ENCODE results near the gene OSBPL10. TPM values are rescaled to one million over a fixed set of nuclear protein-coding genes. Genes with fewer than 3 reads are reported as not detected.

OSBPL10 gene
- total RNA-seq, 4 donors from 2014 or later = 30.0 to 49.7 (median 43.7) TPM

- Histone ChIP-seq H3K27ac (no peak overlapping the region), H3K4me1 (no peaks in the 10 kb centered on the region), H3K4me3 (no peak overlapping the region), H3K9me3 (no peaks in the 10 kb centered on the region), H3K36me3 (no peaks in the 10 kb centered on the region), H3K27me3 (no peaks in the 10 kb centered on the region)
- no peak for DNase-seq
- no peak for TF ChIP-seq CTCF (IDR thresholded peaks at IDR 0.05)
- intact Hi-C loops (cut with DNase I; ENCODE audit: low total_unique reads) = no loop called here
Observed at GRCh38 chr3:31710123-31710803, 270.8 kb downstream of the OSBPL10 start.

- Histone ChIP-seq H3K27me3 (no peaks in the 10 kb centered on the region), H3K36me3 (no peaks in the 10 kb centered on the region), H3K4me1 (peaks cover 0 to 4% of the 10 kb centered on the region in 2 donors), H3K27ac (no peak overlapping the region), H3K9me3 (no peaks in the 10 kb centered on the region), H3K4me3 (no peak overlapping the region)
- no peak for DNase-seq
- no peak for TF ChIP-seq POLR2A (IDR thresholded peaks at IDR 0.05)
- no peak for TF ChIP-seq CTCF (IDR thresholded peaks at IDR 0.05)
- intact Hi-C loops (cut with DNase I; ENCODE audit: low total_unique reads) = no loop called here
Observed at GRCh38 chr3:31709526-31709925, 271.5 kb downstream of the OSBPL10 start.

DNA sequence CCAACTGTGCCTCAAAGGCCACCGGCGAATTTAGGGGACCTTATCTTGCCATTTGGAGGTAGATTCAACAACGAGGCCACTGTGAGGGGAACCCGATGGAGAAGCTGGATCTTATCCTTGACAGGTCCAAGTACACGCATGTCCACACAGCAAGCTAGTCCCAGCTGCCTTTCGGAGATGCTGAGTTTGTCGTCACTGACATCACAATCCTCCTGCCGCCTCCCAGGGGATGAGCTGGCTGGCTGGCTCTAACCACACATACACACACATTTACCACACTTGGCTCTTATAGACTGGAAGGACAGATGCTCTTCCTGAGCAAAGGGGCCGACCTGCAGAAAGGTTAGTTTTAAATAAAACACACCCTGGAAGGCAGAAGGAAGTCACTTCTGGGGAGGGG is 272.1 kb downstream of the OSBPL10 start:
- Histone ChIP-seq H3K9me3 (no peaks in the 10 kb centered on the region), H3K4me1 (peaks cover 0 to 4% of the 10 kb centered on the region in 2 donors), H3K4me3 (no peak overlapping the region), H3K27me3 (no peaks in the 10 kb centered on the region), H3K27ac (no peak overlapping the region), H3K36me3 (no peaks in the 10 kb centered on the region)
- DNase-seq = no peak
- intact Hi-C loops (cut with DNase I; ENCODE audit: low total_unique reads) = no loop called here
- no peak for TF ChIP-seq CTCF (IDR thresholded peaks at IDR 0.05)
- TF ChIP-seq POLR2A (IDR thresholded peaks at IDR 0.05) = no peak

DNA sequence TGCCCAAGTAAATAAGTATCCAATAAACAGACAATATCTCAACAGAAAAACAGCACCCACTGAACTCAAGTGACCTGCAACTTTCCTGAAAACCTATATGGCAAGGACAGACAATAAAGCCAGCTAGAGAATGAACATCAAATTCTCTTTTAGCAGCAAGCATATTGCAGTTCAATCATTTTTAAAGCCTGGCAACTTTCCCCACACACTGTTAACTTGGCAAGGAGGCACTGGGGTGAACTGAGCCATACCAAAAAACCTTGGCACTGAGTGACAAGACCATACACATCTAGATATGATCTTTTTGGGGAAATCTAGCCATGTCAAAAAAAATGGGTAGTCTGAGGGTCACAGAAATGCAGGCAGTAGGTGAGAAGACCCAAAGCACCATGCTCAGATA is 273.8 kb downstream of the OSBPL10 start:
- intact Hi-C loops (cut with DNase I; ENCODE audit: low total_unique reads) = no loop called here
- no peak overlapping the region for H3K27ac ChIP-seq
- no peaks in the 10 kb centered on the region for H3K9me3 ChIP-seq
- no peak for DNase-seq
- no peak overlapping the region for H3K4me3 ChIP-seq
- TF ChIP-seq POLR2A (IDR thresholded peaks at IDR 0.05) = no peak
- TF ChIP-seq CTCF (IDR thresholded peaks at IDR 0.05) = no peak
- no peaks in the 10 kb centered on the region for H3K27me3 ChIP-seq
- H3K4me1 ChIP-seq = peaks cover 0 to 4% of the 10 kb centered on the region in 2 donors
- no peaks in the 10 kb centered on the region for H3K36me3 ChIP-seq

GRCh38 chr3:31705736-31706135 is 275.3 kb downstream of the OSBPL10 start:
- H3K4me1 ChIP-seq = peaks cover 0 to 4% of the 10 kb centered on the region in 2 donors
- H3K36me3 ChIP-seq = no peaks in the 10 kb centered on the region
- no peak overlapping the region for H3K4me3 ChIP-seq
- TF ChIP-seq CTCF (IDR thresholded peaks at IDR 0.05) = no peak
- no peak for TF ChIP-seq POLR2A (IDR thresholded peaks at IDR 0.05)
- no peaks in the 10 kb centered on the region for H3K9me3 ChIP-seq
- no peak for DNase-seq
- H3K27ac ChIP-seq = no peak overlapping the region
- intact Hi-C loops (cut with DNase I; ENCODE audit: low total_unique reads) = no loop called here
- no peaks in the 10 kb centered on the region for H3K27me3 ChIP-seq
